GM23248 (cell line): ENCODE data around the gene CNGA2. TPM values are rescaled to one million over a fixed set of nuclear protein-coding genes. Genes with fewer than 3 reads are reported as not detected.
A peak's percentile ranks its signal among the peaks of the same experiment; 100 is the strongest.

Source experiments
- DNase-seq: peaks from one replicate; pipeline ENCODE4 v3.0.0-alpha.2; 2015
- H2AFZ ChIP-seq: fragments of 200-600 bp; sonication (generic); 2 replicates; pipeline ENCODE4 v1.6.1; 2016; ENCODE audit warnings: antibody characterized with exemption
- H3F3A ChIP-seq: fragments of 200-600 bp; sonication (generic); 2 replicates; pipeline ENCODE4 v1.6.1; 2016; ENCODE audit warnings: mild to moderate bottlenecking, antibody characterized with exemption, mixed run types; ENCODE audit not compliant: insufficient read depth
- H3K27ac ChIP-seq: fragments of 200-600 bp; sonication (generic); 2 replicates; pipeline ENCODE4 v1.5.1; 2016; ENCODE audit warnings: mild to moderate bottlenecking
- H3K27me3 ChIP-seq: fragments of 200-600 bp; sonication (generic); replicated peaks from 2 replicates; pipeline ENCODE4 v1.6.1; 2016; ENCODE audit warnings: mild to moderate bottlenecking; ENCODE audit not compliant: insufficient read depth
- H3K36me3 ChIP-seq: fragments of 200-600 bp; sonication (generic); 2 replicates; pipeline ENCODE4 v1.6.1; 2016; ENCODE audit warnings: low read depth, mild to moderate bottlenecking
- H3K4me1 ChIP-seq: fragments of 200-600 bp; sonication (generic); 2 replicates; pipeline ENCODE4 v1.6.1; 2016; ENCODE audit warnings: mild to moderate bottlenecking; ENCODE audit not compliant: insufficient read depth
- H3K4me2 ChIP-seq: fragments of 200-600 bp; sonication (generic); one replicate; pipeline ENCODE4 v1.6.1; 2016; ENCODE audit warnings: mild to moderate bottlenecking; ENCODE audit not compliant: unreplicated experiment
- H3K4me3 ChIP-seq: fragments of 200-600 bp; sonication (generic); 2 replicates; pipeline ENCODE4 v1.5.1; 2016; ENCODE audit warnings: mild to moderate bottlenecking
- H3K79me2 ChIP-seq: fragments of 200-600 bp; sonication (generic); 2 replicates; pipeline ENCODE4 v1.6.1; 2016; ENCODE audit warnings: mild to moderate bottlenecking; ENCODE audit not compliant: insufficient read depth
- H3K9ac ChIP-seq: fragments of 200-600 bp; sonication (generic); 2 replicates; pipeline ENCODE4 v1.6.1; 2016; ENCODE audit warnings: mild to moderate bottlenecking
- H3K9me2 ChIP-seq: fragments of 200-600 bp; sonication (generic); 2 replicates; pipeline ENCODE4 v1.6.1; 2016; ENCODE audit warnings: mixed run types, mild to moderate bottlenecking, moderate library complexity; ENCODE audit not compliant: insufficient read depth
- H3K9me3 ChIP-seq: fragments of 200-600 bp; sonication (generic); one replicate; pipeline ENCODE4 v1.6.1; 2017; ENCODE audit warnings: low read depth
- H4K20me1 ChIP-seq: fragments of 200-600 bp; sonication (generic); 2 replicates; pipeline ENCODE4 v1.6.0; 2016; ENCODE audit not compliant: insufficient read depth
- EZH2 ChIP-seq: fragments of 200-600 bp; sonication (generic); IDR thresholded peaks from 2 replicates; pipeline ENCODE4 v1.6.1; 2018; ENCODE audit warnings: antibody characterized with exemption, mild to moderate bottlenecking; ENCODE audit not compliant: insufficient read depth, poor library complexity, severe bottlenecking
- EZH2phosphoT487 ChIP-seq: fragments of 200-600 bp; sonication (generic); IDR thresholded peaks from 2 replicates; pipeline ENCODE4 v1.6.1; 2018; ENCODE audit warnings: antibody characterized with exemption, moderate library complexity, mild to moderate bottlenecking, low read depth; ENCODE audit not compliant: insufficient read depth
- WGBS, 2 experiments: methylation state at CpG; one replicate each; pipeline ENCODE4 v1.1.6; 2015 to 2017; ENCODE audit warnings: low lambda C conversion rate in 2 of 2, low coverage in 1 of 2; ENCODE audit errors: missing lambda C conversion rate in 2 of 2; 5-methylcytosine and 5-hydroxymethylcytosine counted together
- in situ Hi-C: fragments of 300-500 bp; cut with MboI; formaldehyde crosslinking; loops from 2 replicates; pipeline ENCODE4 v1.15.0; 2020
- polyA plus RNA-seq: library from polyadenylated mRNA; unstranded; fragments of >200 nt; fragmentation: Nextera tagmentation; extraction: Ambion mirVana; gene quantifications from 2 replicates; pipeline ENCODE4 v1.2.1, GENCODE V29; 2016
- total RNA-seq: library from RNA; depleted of rRNA; stranded (reverse); fragments of >200 nt; shearing (Covaris generic); gene quantifications from 2 replicates; pipeline ENCODE4 v1.2.3, GENCODE V29; 2014

The CNGA2 gene
- total and polyA plus RNA-seq, 2 experiments from 2014 or later = not detected

- in situ Hi-C loops = no loop called here
Observed at GRCh38 chrX:151779258-151779657, 44.7 kb downstream of the CNGA2 start.

GRCh38 chrX:151780621-151781020 lies 46.1 kb downstream of the CNGA2 start:
- in situ Hi-C loops = no loop called here
- Histone ChIP-seq H3K27ac (no peak overlapping the region), H3K9me3 (no peaks in the 10 kb centered on the region), H2AFZ (no peak overlapping the region), H3K4me3 (no peak overlapping the region), H3K9ac (no peak overlapping the region), H3K36me3 (no peaks in the 10 kb centered on the region), H3K79me2 (no peaks in the 10 kb centered on the region), H4K20me1 (no peaks in the 10 kb centered on the region), H3F3A (no peaks in the 10 kb centered on the region), H3K9me2 (no peaks in the 10 kb centered on the region), H3K4me1 (no peaks in the 10 kb centered on the region), H3K27me3 (no peaks in the 10 kb centered on the region), H3K4me2 (no peak overlapping the region)
- 94 to 100% methylated on average over 1 to 2 of the region's 4 CpGs for WGBS, 2 experiments
- no peak for DNase-seq
- TF ChIP-seq EZH2 (no peak), EZH2phosphoT487 (no peak)

More at GRCh38 chrX:151779258-151779657, 44.7 kb downstream of the CNGA2 start:
- H3K79me2 ChIP-seq = no peaks in the 10 kb centered on the region
- no peak overlapping the region for H3K9ac ChIP-seq
- no peak overlapping the region for H3K27ac ChIP-seq
- no peaks in the 10 kb centered on the region for H4K20me1 ChIP-seq
- no peaks in the 10 kb centered on the region for H3K9me3 ChIP-seq
- H3K27me3 ChIP-seq = no peaks in the 10 kb centered on the region
- no peaks in the 10 kb centered on the region for H3K9me2 ChIP-seq
- no peaks in the 10 kb centered on the region for H3K4me1 ChIP-seq
- TF ChIP-seq EZH2phosphoT487 (no peak), EZH2 (no peak)
- H3K36me3 ChIP-seq = no peaks in the 10 kb centered on the region
- H3K4me3 ChIP-seq = no peak overlapping the region
- no peaks in the 10 kb centered on the region for H3F3A ChIP-seq
- H2AFZ ChIP-seq = no peak overlapping the region
- WGBS, 2 experiments = 73 to 88% methylated on average over 4 of the region's 4 CpGs
- DNase-seq = no peak
- H3K4me2 ChIP-seq = no peak overlapping the region

- Histone ChIP-seq H3K79me2 (no peaks in the 10 kb centered on the region), H3K4me3 (no peak overlapping the region), H2AFZ (no peak overlapping the region), H3K4me2 (peak overlapping the region; percentile 75), H3F3A (no peaks in the 10 kb centered on the region), H3K4me1 (peaks cover 13% of the 10 kb centered on the region; the same call in 1 of the 2 replicates), H3K9ac (no peak overlapping the region), H4K20me1 (no peaks in the 10 kb centered on the region), H3K9me3 (no peaks in the 10 kb centered on the region), H3K9me2 (no peaks in the 10 kb centered on the region), H3K27me3 (no peaks in the 10 kb centered on the region), H3K36me3 (no peaks in the 10 kb centered on the region), H3K27ac (peak overlapping the region; percentile 47)
- no peak for TF ChIP-seq EZH2phosphoT487
- TF ChIP-seq EZH2 = no peak
- 6 to 9% methylated on average over 5 to 6 of the region's 6 CpGs for WGBS, 2 experiments
- peak; percentile 88 for DNase-seq
- in situ Hi-C loops = no loop called here
Observed at GRCh38 chrX:151789179-151789800, 54.7 kb downstream of the CNGA2 start.

- Histone ChIP-seq H3K27ac (no peak overlapping the region), H3K4me1 (peaks cover 13% of the 10 kb centered on the region; the same call in 1 of the 2 replicates), H3F3A (no peaks in the 10 kb centered on the region), H3K36me3 (no peaks in the 10 kb centered on the region), H3K79me2 (no peaks in the 10 kb centered on the region), H3K9me3 (no peaks in the 10 kb centered on the region), H3K9me2 (no peaks in the 10 kb centered on the region), H4K20me1 (no peaks in the 10 kb centered on the region), H2AFZ (no peak overlapping the region), H3K9ac (no peak overlapping the region), H3K4me3 (no peak overlapping the region), H3K4me2 (no peak overlapping the region), H3K27me3 (no peaks in the 10 kb centered on the region)
- in situ Hi-C loops = no loop called here
- TF ChIP-seq EZH2 (no peak), EZH2phosphoT487 (no peak)
- 31 to 32% methylated on average over 3 of the region's 3 CpGs for WGBS, 2 experiments
- DNase-seq = peak; percentile 7
Observed at GRCh38 chrX:151790481-151791160, 56.1 kb downstream of the CNGA2 start.
